H9 (cell line): Measurements from ENCODE around the gene TUBB6. TPM values are rescaled to one million over a fixed set of nuclear protein-coding genes. Genes with fewer than 3 reads are reported as not detected.

Experiments
- DNase-seq: peaks from one replicate; pipeline ENCODE4 v3.0.0-alpha.2; 2017
- H2AFZ ChIP-seq: one replicate; pipeline ENCODE4 v1.6.1; 2013; ENCODE audit warnings: mild to moderate bottlenecking, low read length, control low read depth, moderate library complexity
- H2AK5ac ChIP-seq: 2 replicates; pipeline ENCODE4 v1.6.1; 2013; ENCODE audit warnings: low read length, control low read depth, mixed read lengths; ENCODE audit not compliant: insufficient read length
- H2BK120ac ChIP-seq: one replicate; pipeline ENCODE4 v1.6.1; 2013; ENCODE audit warnings: low read depth, mild to moderate bottlenecking, low read length, control low read depth, inconsistent platforms; ENCODE audit not compliant: poor library complexity, severe bottlenecking
- H2BK12ac ChIP-seq: 2 replicates; pipeline ENCODE4 v1.6.1; 2013; ENCODE audit warnings: low read length, control low read depth, mixed read lengths, low read depth; ENCODE audit not compliant: insufficient read length
- H2BK15ac ChIP-seq: 2 replicates; pipeline ENCODE4 v1.6.1; 2013; ENCODE audit warnings: low read depth, low read length, control low read depth
- H2BK20ac ChIP-seq: one replicate; pipeline ENCODE4 v1.6.1; 2013; ENCODE audit warnings: low read depth, mild to moderate bottlenecking, low read length, control low read depth, inconsistent platforms; ENCODE audit not compliant: poor library complexity, severe bottlenecking
- H2BK5ac ChIP-seq: 2 replicates; pipeline ENCODE4 v1.6.1; 2013; ENCODE audit warnings: low read length, control low read depth, mixed read lengths; ENCODE audit not compliant: insufficient read length
- H3K14ac ChIP-seq: 2 replicates; pipeline ENCODE4 v1.6.1; 2013; ENCODE audit warnings: low read length, control low read depth; ENCODE audit not compliant: insufficient read depth
- H3K18ac ChIP-seq: 2 replicates; pipeline ENCODE4 v1.6.1; 2013; ENCODE audit warnings: low read depth, mild to moderate bottlenecking, mixed read lengths, low read length, control low read depth; ENCODE audit not compliant: insufficient read length
- H3K23ac ChIP-seq: 2 replicates; pipeline ENCODE4 v1.6.1; 2013; ENCODE audit warnings: low read length, control low read depth, mixed read lengths, low read depth; ENCODE audit not compliant: insufficient read length
- H3K23me2 ChIP-seq: 2 replicates; pipeline ENCODE4 v1.6.1; 2013; ENCODE audit warnings: low read depth, mild to moderate bottlenecking, mixed read lengths, low read length, control low read depth; ENCODE audit not compliant: insufficient read length, poor library complexity, severe bottlenecking
- H3K27ac ChIP-seq: 2 replicates; pipeline ENCODE4 v1.5.1; 2013; ENCODE audit warnings: low read length, control low read depth, mixed read lengths, low read depth; ENCODE audit not compliant: insufficient read length
- H3K27me3 ChIP-seq: 2 replicates; pipeline ENCODE4 v1.6.1; 2013; ENCODE audit warnings: low read length, control low read depth, inconsistent platforms; ENCODE audit not compliant: insufficient read depth
- H3K4ac ChIP-seq: 2 replicates; pipeline ENCODE4 v1.6.1; 2013; ENCODE audit warnings: low read depth, mild to moderate bottlenecking, control low read depth, inconsistent platforms, low read length, moderate library complexity
- H3K4me1 ChIP-seq: 2 replicates; pipeline ENCODE4 v1.6.1; 2013; ENCODE audit warnings: low read length, control low read depth, inconsistent platforms; ENCODE audit not compliant: insufficient read depth
- H3K4me2 ChIP-seq: 2 replicates; pipeline ENCODE4 v1.6.1; 2013; ENCODE audit warnings: low read length, control low read depth, mixed read lengths; ENCODE audit not compliant: insufficient read length, insufficient read depth
- H3K56ac ChIP-seq: 2 replicates; pipeline ENCODE4 v1.6.1; 2013; ENCODE audit warnings: low read depth, mild to moderate bottlenecking, mixed read lengths, low read length, control low read depth; ENCODE audit not compliant: insufficient read length
- H3K79me1 ChIP-seq: 2 replicates; pipeline ENCODE4 v1.6.1; 2013; ENCODE audit warnings: low read depth, mild to moderate bottlenecking, moderate library complexity, low read length, control low read depth, inconsistent platforms; ENCODE audit not compliant: insufficient read depth, poor library complexity, severe bottlenecking
- H3K79me2 ChIP-seq: 2 replicates; pipeline ENCODE4 v1.6.1; 2013; ENCODE audit warnings: low read length, control low read depth, inconsistent platforms; ENCODE audit not compliant: insufficient read depth
- H3K9ac ChIP-seq: 2 replicates; pipeline ENCODE4 v1.6.1; 2013; ENCODE audit warnings: low read length, control low read depth, mixed read lengths; ENCODE audit not compliant: insufficient read length; ENCODE audit errors: extremely low read depth
- H3K9me3 ChIP-seq: one replicate; pipeline ENCODE4 v1.6.1; 2013; ENCODE audit warnings: low read depth, low read length, inconsistent platforms; ENCODE audit not compliant: control insufficient read depth
- H3T11ph ChIP-seq: one replicate; pipeline ENCODE4 v1.6.1; 2013; ENCODE audit warnings: mild to moderate bottlenecking, low read length, control low read depth, inconsistent platforms
- H4K20me1 ChIP-seq: one replicate; pipeline ENCODE4 v1.6.1; 2013; ENCODE audit not compliant: control insufficient read depth, insufficient read length, insufficient read depth
- H4K5ac ChIP-seq: 2 replicates; pipeline ENCODE4 v1.6.1; 2013; ENCODE audit warnings: low read depth, mild to moderate bottlenecking, mixed read lengths, low read length, control low read depth; ENCODE audit not compliant: insufficient read length
- H4K8ac ChIP-seq: replicated peaks from 2 replicates; pipeline ENCODE4 v1.6.1; 2013; ENCODE audit warnings: low read length, control low read depth, mixed read lengths, low read depth; ENCODE audit not compliant: insufficient read length
- H4K91ac ChIP-seq: 2 replicates; pipeline ENCODE4 v1.6.1; 2013; ENCODE audit warnings: low read depth, mild to moderate bottlenecking, moderate library complexity, mixed read lengths, low read length, control low read depth; ENCODE audit not compliant: insufficient read length
- H3K27ac Mint-ChIP-seq, 3 experiments: 2 replicates in 2 of 3; 3 replicates in 1 of 3; pipeline ENCODE4 v1.8.0; 2020 to 2021; ENCODE audit warnings: mixed read lengths in 3 of 3, mild to moderate bottlenecking in 1 of 3, moderate library complexity in 1 of 3
- H3K27me3 Mint-ChIP-seq: 2 replicates; pipeline ENCODE4 v1.8.0; 2021; ENCODE audit warnings: low read depth, mild to moderate bottlenecking, moderate library complexity, mixed read lengths
- H3K36me3 Mint-ChIP-seq, 3 experiments: 2 replicates in 2 of 3; 3 replicates in 1 of 3; pipeline ENCODE4 v1.8.0; 2020 to 2021; ENCODE audit warnings: low read depth in 3 of 3, mixed read lengths in 3 of 3; ENCODE audit not compliant: insufficient read depth in 1 of 3
- H3K4me1 Mint-ChIP-seq, 2 experiments: 2 replicates each; pipeline ENCODE4 v1.8.0; 2020; ENCODE audit warnings: mixed read lengths in 2 of 2
- H3K4me3 Mint-ChIP-seq, 2 experiments: 2 replicates in 1 of 2; 3 replicates in 1 of 2; pipeline ENCODE4 v1.8.0; 2020 to 2021; ENCODE audit warnings: mild to moderate bottlenecking in 2 of 2, mixed read lengths in 2 of 2, moderate library complexity in 1 of 2
- H3K9me3 Mint-ChIP-seq, 2 experiments: 2 replicates in 1 of 2; 3 replicates in 1 of 2; pipeline ENCODE4 v1.8.0; 2020; ENCODE audit warnings: mild to moderate bottlenecking in 2 of 2, mixed read lengths in 2 of 2, moderate library complexity in 1 of 2
- WGBS: extraction: QIAGEN DNeasy Blood & Tissue Kit; methylation state at CpG from one replicate; pipeline ENCODE4 v1.1.7; 2013; ENCODE audit warnings: missing lambda C conversion rate, low lambda C conversion rate, mixed read lengths; ENCODE audit not compliant: insufficient read length; ENCODE audit errors: extremely low coverage; 5-methylcytosine and 5-hydroxymethylcytosine counted together
- total RNA-seq: library from RNA; stranded (reverse); gene quantifications from 2 replicates; pipeline ENCODE4 v1.2.1, GENCODE V29; 2021
- TF ChIP-seq, protein P1 (sequence below): fragments of 200-600 bp; sonication (generic); conservative IDR thresholded peaks from 3 replicates; pipeline ENCODE4 v1.8.0; 2021; ENCODE audit warnings: antibody characterized with exemption, mild to moderate bottlenecking

TUBB6 gene
- total RNA-seq, 1 experiment from 2014 or later = 134 TPM

DNA sequence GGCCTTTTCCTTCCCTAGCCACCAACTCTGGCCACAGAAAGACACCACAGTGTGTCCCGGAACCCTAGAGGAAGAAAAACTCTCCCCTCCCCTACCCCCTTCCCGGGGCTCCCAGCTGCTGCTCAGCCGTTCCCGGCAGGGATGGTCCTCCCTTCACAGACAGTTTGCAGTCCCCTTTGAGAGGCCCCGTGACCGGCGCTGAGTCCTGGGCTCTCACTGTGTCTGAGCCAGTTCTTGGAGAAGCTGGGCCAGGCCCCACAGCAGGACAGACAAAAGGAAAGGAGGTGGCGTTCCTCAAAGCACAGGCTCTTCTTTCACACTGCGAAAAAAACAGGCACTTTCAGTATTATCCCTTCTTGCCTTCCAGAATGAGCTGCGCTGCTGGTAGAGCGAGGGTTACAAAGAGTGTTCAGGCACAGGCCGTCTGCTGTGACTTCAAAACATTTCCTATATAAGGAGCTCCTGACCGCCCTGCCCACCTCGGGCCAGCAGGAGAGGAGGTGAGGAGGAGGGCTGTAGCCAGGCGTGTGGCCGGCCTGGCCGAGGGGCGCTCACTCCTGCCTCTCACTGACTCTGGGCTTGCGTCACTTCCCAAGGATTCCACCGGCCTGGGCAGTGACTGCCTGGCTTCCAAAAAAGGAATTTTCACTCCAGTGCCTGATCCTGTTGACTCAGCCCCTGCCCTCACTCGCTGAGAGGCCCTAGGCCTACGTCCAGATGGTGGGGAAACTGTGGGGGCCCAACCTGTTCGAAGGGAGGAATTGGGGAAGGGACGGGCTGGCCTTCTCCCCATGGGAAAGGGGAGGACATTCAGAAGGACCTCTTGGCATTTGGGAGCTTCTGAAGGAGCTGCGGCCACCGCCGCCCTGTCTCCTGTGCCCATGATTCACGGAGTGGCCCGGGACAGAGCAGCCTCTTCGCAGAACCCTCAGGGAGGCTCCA lies 29.0 kb upstream of the TUBB6 start:
- H3K23ac ChIP-seq = no peak overlapping the region
- H2BK120ac ChIP-seq = no peak overlapping the region
- no peak overlapping the region for H2BK20ac ChIP-seq
- peak overlapping the region; percentile 11 for H2BK12ac ChIP-seq
- H3K9me3 ChIP-seq = no peaks in the 10 kb centered on the region
- peak overlapping the region; percentile 79; the same call in 1 of the 2 replicates for H3K14ac ChIP-seq
- no CpG with 5 or more reads among the region's 30 CpGs for WGBS
- peak; percentile 90 for DNase-seq
- peak overlapping the region; percentile 10 for H3K9ac ChIP-seq
- peak overlapping the region; percentile 7 for H4K8ac ChIP-seq
- no peak overlapping the region for H2BK15ac ChIP-seq
- Mint-ChIP-seq H3K27me3 (peaks cover 12% of the 10 kb centered on the region), H3K9me3 (no peaks in the 10 kb centered on the region), H3K27ac (peak overlapping the region; percentile 84 to 95 (median 89); a peak in 5 of 7 replicates), H3K4me3 (no peak overlapping the region; a peak in 1 of 5 replicates), H3K36me3 (no peaks in the 10 kb centered on the region; a peak in 1 of 7 replicates), H3K4me1 (peaks cover 15 to 22% of the 10 kb centered on the region in 2 experiments)
- peak overlapping the region; percentile 32 for H2AFZ ChIP-seq
- no peak overlapping the region for H4K5ac ChIP-seq
- no peaks in the 10 kb centered on the region for H3K79me2 ChIP-seq
- no peaks in the 10 kb centered on the region; the same call in 1 of the 2 replicates for H3K27me3 ChIP-seq
- no peak overlapping the region for H3K27ac ChIP-seq
- TF ChIP-seq, protein P1, sequence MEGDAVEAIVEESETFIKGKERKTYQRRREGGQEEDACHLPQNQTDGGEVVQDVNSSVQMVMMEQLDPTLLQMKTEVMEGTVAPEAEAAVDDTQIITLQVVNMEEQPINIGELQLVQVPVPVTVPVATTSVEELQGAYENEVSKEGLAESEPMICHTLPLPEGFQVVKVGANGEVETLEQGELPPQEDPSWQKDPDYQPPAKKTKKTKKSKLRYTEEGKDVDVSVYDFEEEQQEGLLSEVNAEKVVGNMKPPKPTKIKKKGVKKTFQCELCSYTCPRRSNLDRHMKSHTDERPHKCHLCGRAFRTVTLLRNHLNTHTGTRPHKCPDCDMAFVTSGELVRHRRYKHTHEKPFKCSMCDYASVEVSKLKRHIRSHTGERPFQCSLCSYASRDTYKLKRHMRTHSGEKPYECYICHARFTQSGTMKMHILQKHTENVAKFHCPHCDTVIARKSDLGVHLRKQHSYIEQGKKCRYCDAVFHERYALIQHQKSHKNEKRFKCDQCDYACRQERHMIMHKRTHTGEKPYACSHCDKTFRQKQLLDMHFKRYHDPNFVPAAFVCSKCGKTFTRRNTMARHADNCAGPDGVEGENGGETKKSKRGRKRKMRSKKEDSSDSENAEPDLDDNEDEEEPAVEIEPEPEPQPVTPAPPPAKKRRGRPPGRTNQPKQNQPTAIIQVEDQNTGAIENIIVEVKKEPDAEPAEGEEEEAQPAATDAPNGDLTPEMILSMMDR = 0 out of 3 replicates have a peak, but pooled peaks have one; percentile 16
- H3K79me1 ChIP-seq = no peaks in the 10 kb centered on the region
- no peak overlapping the region for H3T11ph ChIP-seq
- H3K4me2 ChIP-seq = no peak overlapping the region
- H3K23me2 ChIP-seq = peaks cover 2% of the 10 kb centered on the region
- no peak overlapping the region for H2BK5ac ChIP-seq
- H2AK5ac ChIP-seq = no peak overlapping the region
- H3K4ac ChIP-seq = no peak overlapping the region; the same call in 1 of the 2 replicates
- no peak overlapping the region for H3K56ac ChIP-seq
- H4K91ac ChIP-seq = no peak overlapping the region
- H3K18ac ChIP-seq = peak overlapping the region; percentile 92
- H4K20me1 ChIP-seq = no peaks in the 10 kb centered on the region
- no peaks in the 10 kb centered on the region; the same call in 1 of the 2 replicates for H3K4me1 ChIP-seq
